Endothelial cell of umbilical vein (primary cell): Measurements from ENCODE around the gene RAB24. TPM values are rescaled to one million over a fixed set of nuclear protein-coding genes. Genes with fewer than 3 reads are reported as not detected.
A peak's percentile ranks its signal among the peaks of the same experiment; 100 is the strongest.

Experiments
- BruUV-seq: library from RNA; stranded (reverse); fragments of 400-500 nt; replicated peaks from 2 replicates; lab custom pipeline; 2021; lab: Mats Ljungman, UMichigan
- CTCF ChIA-PET: fragments of 300-600, 350-600 bp; sonication (Branson Sonifier 250); formaldehyde crosslinking; loops from one replicate; lab custom pipeline; 2021; ENCODE audit warnings: antibody characterized with exemption, inconsistent platforms; lab: Charles Lee
- POLR2A ChIA-PET: fragments of 300-600, 350-600 bp; sonication (Branson Sonifier 250); formaldehyde crosslinking; loops from one replicate; lab custom pipeline; 2021; ENCODE audit warnings: antibody characterized with exemption, inconsistent platforms; lab: Charles Lee
- DNase-seq: peaks from one replicate; pipeline ENCODE4 v3.0.0-alpha.2; 2011; ENCODE audit warnings: low read depth, low spot score
- FAIRE-seq: peaks from 2 replicates; lab custom pipeline; 2011; peaks lifted over from hg19 to GRCh38; lab: Jason Lieb, UNC
- H2AFZ ChIP-seq: 2 replicates; pipeline ENCODE4 v1.6.0; 2012; ENCODE audit warnings: low read depth, low read length, control low read depth, inconsistent platforms
- H3K27ac ChIP-seq: 2 replicates; pipeline ENCODE4 v1.5.1; 2011; ENCODE audit warnings: low read depth, mild to moderate bottlenecking, control low read depth, low read length, moderate library complexity; ENCODE audit not compliant: insufficient read depth
- H3K27me3 ChIP-seq, 2 experiments: 2 replicates each; pipeline versions ENCODE4 v1.6.0 to v1.6.1; 2011; ENCODE audit warnings: low read length in 2 of 2, mixed read lengths in 1 of 2; ENCODE audit not compliant: control insufficient read depth in 2 of 2, insufficient read depth in 2 of 2
- H3K36me3 ChIP-seq, 2 experiments: 2 replicates in 1 of 2; 3 replicates in 1 of 2; pipeline ENCODE4 v1.5.1; 2011; ENCODE audit warnings: low read length in 2 of 2, mild to moderate bottlenecking in 1 of 2, moderate library complexity in 1 of 2; ENCODE audit not compliant: control insufficient read depth in 2 of 2, insufficient read depth in 2 of 2; ENCODE audit errors: extremely low read depth in 1 of 2
- H3K4me1 ChIP-seq: 3 replicates; pipeline ENCODE4 v1.5.1; 2011; ENCODE audit warnings: mild to moderate bottlenecking, low read length; ENCODE audit not compliant: control insufficient read depth, insufficient read depth; ENCODE audit errors: extremely low read depth
- H3K4me2 ChIP-seq: 2 replicates; pipeline ENCODE4 v1.6.1; 2011; ENCODE audit warnings: low read length, control low read depth, mixed read lengths; ENCODE audit not compliant: insufficient read depth
- H3K4me3 ChIP-seq, 3 experiments: fragments of 200-600 bp in 1 of 3; sonication (generic), shearing (Covaris generic) in 1 of 3; replicated peaks in 1 of 3; 2 replicates each; pipeline ENCODE4 v1.5.1; 2011 to 2016; ENCODE audit warnings: control low read depth in 3 of 3, low read length in 3 of 3, mild to moderate bottlenecking in 2 of 3, inconsistent platforms in 1 of 3, low read depth in 1 of 3, moderate library complexity in 1 of 3; ENCODE audit not compliant: insufficient read depth in 1 of 3
- H3K79me2 ChIP-seq: 2 replicates; pipeline ENCODE4 v1.6.0; 2012; ENCODE audit warnings: low read length, inconsistent platforms; ENCODE audit not compliant: control insufficient read depth, insufficient read depth
- H3K9ac ChIP-seq: replicated peaks from 2 replicates; pipeline ENCODE3; 2011; ENCODE audit warnings: low read length, control low read depth; ENCODE audit not compliant: insufficient read depth; ENCODE audit errors: extremely low read depth
- H3K9me1 ChIP-seq: replicated peaks from 3 replicates; pipeline ENCODE4 v1.6.0; 2011; ENCODE audit warnings: mild to moderate bottlenecking, low read length; ENCODE audit not compliant: control insufficient read depth, insufficient read depth; ENCODE audit errors: extremely low read depth
- H3K9me3 ChIP-seq: replicated peaks from 2 replicates; pipeline ENCODE4 v1.5.1; 2012; ENCODE audit warnings: low read length, inconsistent platforms; ENCODE audit not compliant: control insufficient read depth, insufficient read depth
- H4K20me1 ChIP-seq: replicated peaks from 2 replicates; pipeline ENCODE3; 2011; ENCODE audit warnings: mild to moderate bottlenecking, low read length; ENCODE audit not compliant: control insufficient read depth, insufficient read depth; ENCODE audit errors: extremely low read depth
- CTCF ChIP-seq, 2 donors: IDR thresholded peaks; 1 replicate in 1 of 2; 2 replicates in 1 of 2; pipeline ENCODE4 v1.5.1; 2011; ENCODE audit warnings: low read length in 2 of 2, mild to moderate bottlenecking in 2 of 2, moderate library complexity in 2 of 2, control low read depth in 1 of 2, inconsistent platforms in 1 of 2, low read depth in 1 of 2; ENCODE audit not compliant: insufficient read depth in 1 of 2; ENCODE audit errors: extremely low read depth in 1 of 2
- EZH2 ChIP-seq: IDR thresholded peaks from 2 replicates; pipeline ENCODE4 v1.6.1; 2012; ENCODE audit warnings: borderline replicate concordance, low read depth, mild to moderate bottlenecking, moderate library complexity, low read length, inconsistent platforms; ENCODE audit not compliant: severe bottlenecking
- FOS ChIP-seq: IDR thresholded peaks from 2 replicates; pipeline ENCODE4 v1.6.1; 2011; ENCODE audit warnings: mild to moderate bottlenecking, low read length, moderate library complexity, borderline replicate concordance; ENCODE audit not compliant: insufficient read depth
- GATA2 ChIP-seq: IDR thresholded peaks from 2 replicates; pipeline ENCODE4 v1.7.0; 2011; ENCODE audit warnings: low read depth, mild to moderate bottlenecking, moderate library complexity, mixed read lengths, low read length; ENCODE audit not compliant: insufficient read length, insufficient read depth
- JUN ChIP-seq: IDR thresholded peaks from 2 replicates; pipeline ENCODE4 v1.6.1; 2011; ENCODE audit warnings: borderline replicate concordance, low read depth; ENCODE audit not compliant: insufficient read length, insufficient read depth
- MAX ChIP-seq: IDR thresholded peaks from 2 replicates; pipeline ENCODE4 v1.6.1; 2011; ENCODE audit not compliant: insufficient read depth, insufficient read length
- MYC ChIP-seq: IDR thresholded peaks from one replicate; pipeline ENCODE4 v1.6.1; 2011; ENCODE audit warnings: mild to moderate bottlenecking, low read depth, low read length
- POLR2A ChIP-seq: IDR thresholded peaks from 2 replicates; pipeline ENCODE4 v1.6.1; 2012; ENCODE audit warnings: low read depth, mild to moderate bottlenecking, control low read depth, low read length
- POLR2AphosphoS5 ChIP-seq: IDR thresholded peaks from 2 replicates; pipeline ENCODE4 v1.6.1; 2012; ENCODE audit warnings: low read depth, mild to moderate bottlenecking, control low read depth, low read length, moderate library complexity; ENCODE audit not compliant: insufficient read depth
- dilution Hi-C: fragments of 300-500 bp; cut with MboI; formaldehyde crosslinking; loops from one replicate; pipeline ENCODE4 v1.15.0; 2019; ENCODE audit warnings: low sequenced_read_pairs; ENCODE audit not compliant: extremely low pct_ligation_motif_present
- intact Hi-C: fragments of 100-400 bp; cut with micrococcal nuclease; formaldehyde crosslinking; loops from one replicate; pipeline ENCODE4 v1.10.0; 2022
- polyA plus RNA-seq, 4 experiments: library from polyadenylated mRNA; depleted of rRNA in 3 of 4; stranded (reverse) in 3 of 4; unstranded in 1 of 4; fragments of >200 nt; gene quantifications; 2 replicates each; pipeline versions ENCODE4 v1.2.1 to v1.2.3, GENCODE V29; 2011 to 2012; ENCODE audit warnings: missing spikeins in 1 of 4
- total RNA-seq: library from RNA; stranded (reverse); gene quantifications from 2 replicates; pipeline ENCODE4 v1.2.3, GENCODE V29; 2021

Gene RAB24
- total and polyA plus RNA-seq, 2 donors (not counting 3 experiments of a cell fraction or from before 2014, with no cell fraction given), result 20.7 to 44.0 TPM

GRCh38 chr5:177302354-177303110 is 987 bp downstream of the RAB24 start:
- TF ChIP-seq CTCF (IDR thresholded peaks at IDR 0.05; ENCODE audit: extremely low read depth in 1 of 2, insufficient read depth in 1 of 2, low read depth in 1 of 2, low read length in 2 of 2) (no peak), GATA2 (no peak), JUN (no peak), POLR2AphosphoS5 (no peak), POLR2A (no peak), MAX (no peak), EZH2 (no peak), MYC (no peak), FOS (no peak)
- Histone ChIP-seq H3K4me3 (peak overlapping the region; percentile 58 to 87 (median 80)), H3K27ac (no peak overlapping the region), H3K9me3 (no peaks in the 10 kb centered on the region), H3K36me3 (peaks cover 0 to 21% of the 10 kb centered on the region in 2 experiments), H2AFZ (no peak overlapping the region), H4K20me1 (no peaks in the 10 kb centered on the region), H3K9ac (peak overlapping the region; percentile 85), H3K4me1 (peaks cover 35% of the 10 kb centered on the region), H3K79me2 (peaks cover 36% of the 10 kb centered on the region), H3K9me1 (no peaks in the 10 kb centered on the region), H3K4me2 (peak overlapping the region; percentile 65), H3K27me3 (no peaks in the 10 kb centered on the region)
- dilution Hi-C loops (no loop called here), intact Hi-C loops (loop anchor here (1.0 to 5.0 kb wide), 2 partner anchors 10 to 170 kb away; partner anchors contain the start of gene NSD1)
- POLR2A ChIA-PET, result no interaction called here
- CTCF ChIA-PET, result interaction anchor here (0.9 to 4.8 kb wide), 4 partner anchors 7 to 191 kb away, joined by 3 to 30 read pairs (median 5); no protein-coding TSS in a partner anchor
- DNase-seq (no peak), FAIRE-seq (no peak)
- TSS peak; percentile 19 for BruUV-seq
